Psoas muscle (tissue), 8 donors: ENCODE measurements around the gene MTHFD1L. TPM values are rescaled to one million over a fixed set of nuclear protein-coding genes. Genes with fewer than 3 reads are reported as not detected.

Experiments
- ATAC-seq, 4 donors: fragments of 200-7000 bp; cut with Tn5 transposase; one replicate each; pipeline ENCODE4 v1.9.1; 2020; ENCODE audit warnings: moderate library complexity in 3 of 4, mild to moderate bottlenecking in 2 of 4
- DNase-seq, 2 donors: peaks; one replicate each; pipeline ENCODE4 v3.0.0-alpha.2; 2020
- H3K27ac ChIP-seq: fragments of 200-600 bp; one replicate; pipeline ENCODE4 v1.8.0; 2022
- H3K27me3 ChIP-seq, 3 donors: fragments of 200-600 bp in 1 of 3; one replicate each; pipeline versions ENCODE4 v1.6.1 to v1.8.0; 2013 to 2022; ENCODE audit warnings: low read length in 2 of 3, mild to moderate bottlenecking in 2 of 3, moderate library complexity in 1 of 3; ENCODE audit not compliant: insufficient read depth in 3 of 3
- H3K36me3 ChIP-seq, 2 donors: fragments of 200-600 bp in 1 of 2; one replicate each; pipeline versions ENCODE4 v1.6.1 to v1.8.0; 2013 to 2022; ENCODE audit warnings: low read depth in 1 of 2, mild to moderate bottlenecking in 1 of 2, moderate library complexity in 1 of 2; ENCODE audit not compliant: insufficient read depth in 1 of 2
- H3K4me1 ChIP-seq: fragments of 200-600 bp; one replicate; pipeline ENCODE4 v1.8.0; 2022
- H3K4me3 ChIP-seq: fragments of 200-600 bp; one replicate; pipeline ENCODE4 v1.8.0; 2022; ENCODE audit warnings: mild to moderate bottlenecking
- H3K9me3 ChIP-seq: fragments of 200-600 bp; one replicate; pipeline ENCODE4 v1.8.0; 2022
- WGBS, 3 donors: extraction: QIAGEN DNeasy Blood & Tissue Kit; methylation state at CpG; one replicate each; pipeline versions ENCODE4 v1.1.6 to v1.1.7; 2013; 5-methylcytosine and 5-hydroxymethylcytosine counted together
- intact Hi-C, 2 donors: fragments of 100-400 bp; cut with DNase I; formaldehyde crosslinking; loops; one replicate each; pipeline versions ENCODE4 v1.11.0 to v1.14.2; 2022
- polyA plus RNA-seq, 3 donors: library from polyadenylated mRNA; stranded (reverse); fragments of 200-250 nt; gene quantifications; one replicate each; pipeline ENCODE4 v1.2.3, GENCODE V29; 2013
- total RNA-seq, 4 donors: library from RNA; stranded (reverse); fragmentation: NEBNext Ultra II Directional in 2 of 4; extraction: Animal tissue kit (Norgen Biotek cat#: 25700) in 2 of 4; gene quantifications; one replicate each; pipeline versions ENCODE4 v1.2.1 to v1.2.4, GENCODE V29; 2021 to 2023
- TF ChIP-seq, protein P1 (sequence below): fragments of 200-600 bp; IDR thresholded peaks from one replicate; pipeline ENCODE4 v1.8.0; 2022; ENCODE audit warnings: antibody characterized with exemption
- donor health status: healthy with polysubstance abuse.
- donor health status: DM: no; HTN: no; CAD: no; lungs with moderate emphysema.
- donor health status: Bipolar disorder and iron deficiency.
- donor health status: healthy.
- donor health status: DM: yes; HTN: yes; CAD: no.
- donor health status: DM: no; HTN: no; CAD: no.
- donor health status: DM: no; HTN: no; CAD: no.
- donor health status: DM: yes; HTN: yes; CAD: no.

Gene MTHFD1L
- total and polyA plus RNA-seq, 7 donors, result 0.21 to 4.1 (median 1.1) TPM

GRCh38 chr6:150875841-150876240 is 10.3 kb downstream of the MTHFD1L start:
- ATAC-seq (no peak), DNase-seq (no peak)
- Histone ChIP-seq H3K27ac (no peak overlapping the region), H3K36me3 (no peaks in the 10 kb centered on the region), H3K4me3 (no peak overlapping the region), H3K27me3 (no peaks in the 10 kb centered on the region), H3K9me3 (no peaks in the 10 kb centered on the region), H3K4me1 (peaks cover 10% of the 10 kb centered on the region)
- intact Hi-C loops, result no loop called here
- TF ChIP-seq, protein P1, sequence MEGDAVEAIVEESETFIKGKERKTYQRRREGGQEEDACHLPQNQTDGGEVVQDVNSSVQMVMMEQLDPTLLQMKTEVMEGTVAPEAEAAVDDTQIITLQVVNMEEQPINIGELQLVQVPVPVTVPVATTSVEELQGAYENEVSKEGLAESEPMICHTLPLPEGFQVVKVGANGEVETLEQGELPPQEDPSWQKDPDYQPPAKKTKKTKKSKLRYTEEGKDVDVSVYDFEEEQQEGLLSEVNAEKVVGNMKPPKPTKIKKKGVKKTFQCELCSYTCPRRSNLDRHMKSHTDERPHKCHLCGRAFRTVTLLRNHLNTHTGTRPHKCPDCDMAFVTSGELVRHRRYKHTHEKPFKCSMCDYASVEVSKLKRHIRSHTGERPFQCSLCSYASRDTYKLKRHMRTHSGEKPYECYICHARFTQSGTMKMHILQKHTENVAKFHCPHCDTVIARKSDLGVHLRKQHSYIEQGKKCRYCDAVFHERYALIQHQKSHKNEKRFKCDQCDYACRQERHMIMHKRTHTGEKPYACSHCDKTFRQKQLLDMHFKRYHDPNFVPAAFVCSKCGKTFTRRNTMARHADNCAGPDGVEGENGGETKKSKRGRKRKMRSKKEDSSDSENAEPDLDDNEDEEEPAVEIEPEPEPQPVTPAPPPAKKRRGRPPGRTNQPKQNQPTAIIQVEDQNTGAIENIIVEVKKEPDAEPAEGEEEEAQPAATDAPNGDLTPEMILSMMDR, result no peak
- WGBS, 3 donors, result 64 to 82% (median 74%) methylated on average over 6 of the region's 6 CpGs

DNA sequence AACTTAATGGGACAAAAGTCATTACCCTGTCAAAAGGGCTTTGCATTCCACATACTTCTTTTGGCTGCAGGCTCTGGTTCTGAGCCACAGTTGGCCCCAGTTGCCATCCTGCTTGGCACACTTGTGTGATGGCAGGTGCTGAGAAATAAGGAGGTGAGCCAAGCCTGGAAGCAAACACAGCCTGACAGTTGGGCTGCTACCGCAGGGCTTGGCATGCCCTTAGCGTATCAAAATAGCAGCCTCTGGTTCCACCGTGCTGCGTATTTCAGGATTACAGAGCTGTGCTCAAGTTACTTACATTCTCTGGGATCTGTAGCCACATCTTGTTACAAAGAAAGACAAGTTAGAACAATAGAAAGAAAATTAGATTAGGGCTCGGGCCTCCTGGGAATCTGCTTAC is 11.1 kb downstream of the MTHFD1L start:
- H3K9me3 ChIP-seq, result no peaks in the 10 kb centered on the region
- H3K4me3 ChIP-seq, result no peak overlapping the region
- no peak overlapping the region for H3K27ac ChIP-seq
- 18 to 28% (median 27%) methylated on average over 5 of the region's 5 CpGs for WGBS, 3 donors
- DNase-seq, result peak; percentile 55 to 77
- H3K36me3 ChIP-seq, result no peaks in the 10 kb centered on the region
- H3K27me3 ChIP-seq, result no peaks in the 10 kb centered on the region
- H3K4me1 ChIP-seq, result peaks cover 10% of the 10 kb centered on the region
- TF ChIP-seq, protein P1, result peak; percentile 19
- ATAC-seq, result peak; percentile 99 to 100 (median 99)
- intact Hi-C loops, result no loop called here

- no peaks in the 10 kb centered on the region for H3K36me3 ChIP-seq
- peaks cover 10% of the 10 kb centered on the region for H3K4me1 ChIP-seq
- no peaks in the 10 kb centered on the region for H3K9me3 ChIP-seq
- H3K27ac ChIP-seq, result no peak overlapping the region
- intact Hi-C loops, result no loop called here
- H3K27me3 ChIP-seq, result no peaks in the 10 kb centered on the region
- no peak for ATAC-seq
- no peak overlapping the region for H3K4me3 ChIP-seq
- TF ChIP-seq, protein P1, result no peak
- no peak for DNase-seq
- 91 to 99% (median 98%) methylated on average over 8 of the region's 8 CpGs for WGBS, 3 donors
Measured at GRCh38 chr6:150877928-150878327, 12.4 kb downstream of the MTHFD1L start.

DNA sequence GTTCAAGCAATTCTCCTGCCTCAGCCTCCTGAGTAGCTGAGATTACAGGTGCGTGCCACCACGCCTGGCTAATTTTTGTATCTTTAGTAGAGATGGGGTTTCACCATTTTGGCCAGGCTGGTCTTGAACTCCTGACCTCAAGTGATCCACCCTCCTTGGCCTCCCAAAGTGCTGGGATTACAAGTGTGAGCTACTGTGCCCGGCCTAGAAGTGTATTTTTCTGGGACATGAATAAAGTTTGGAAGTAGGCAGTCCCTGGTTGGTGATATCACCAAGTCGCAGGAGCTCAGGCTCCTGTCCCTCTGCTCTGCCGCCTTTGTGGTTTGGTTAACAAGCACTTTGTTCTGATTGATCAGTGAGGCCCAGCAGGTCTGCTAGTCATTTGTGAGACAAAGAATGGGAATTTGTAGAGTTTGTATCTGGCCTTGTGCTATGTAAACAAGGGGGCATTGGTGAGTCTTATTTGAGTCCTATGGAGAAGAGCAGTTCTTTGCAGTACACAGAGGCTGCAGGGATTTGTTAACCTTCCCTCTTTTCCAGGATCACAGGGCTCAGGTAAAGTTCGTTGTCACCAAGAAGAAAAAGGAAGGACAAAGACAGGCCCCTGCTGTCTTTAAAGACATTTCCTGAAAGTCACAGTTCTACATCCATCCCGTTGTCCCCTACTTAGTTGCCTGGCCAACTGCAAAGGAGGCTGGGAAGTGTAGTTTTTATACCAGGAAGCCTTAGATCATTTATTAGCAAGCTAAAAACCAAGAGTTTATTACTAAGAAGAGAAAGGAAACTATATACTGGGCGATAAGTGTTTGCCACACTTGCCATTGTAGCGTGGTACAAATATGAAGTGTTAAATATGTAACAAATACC is 13.1 kb downstream of the MTHFD1L start:
- intact Hi-C loops, result no loop called here
- Histone ChIP-seq H3K36me3 (no peaks in the 10 kb centered on the region), H3K4me3 (no peak overlapping the region), H3K27ac (no peak overlapping the region), H3K4me1 (peaks cover 10% of the 10 kb centered on the region), H3K27me3 (no peaks in the 10 kb centered on the region), H3K9me3 (no peaks in the 10 kb centered on the region)
- no peak for ATAC-seq
- TF ChIP-seq, protein P1, result no peak
- WGBS, 3 donors, result 86 to 87% (median 87%) methylated on average over 9 of the region's 9 CpGs
- no peak for DNase-seq
